Astrocyte (in vitro differentiated cells and primary cell): ENCODE measurements around the gene ZNF862. TPM values are rescaled to one million over a fixed set of nuclear protein-coding genes. Genes with fewer than 3 reads are reported as not detected.

Experiments used
- DNase-seq: peaks from one replicate; pipeline ENCODE4 v3.0.0-alpha.2; 2010; ENCODE audit warnings: low read depth
- FAIRE-seq: peaks from 2 replicates; lab custom pipeline; 2011; peaks lifted over from hg19 to GRCh38; lab: Jason Lieb, UNC
- H2AFZ ChIP-seq: 2 replicates; pipeline ENCODE4 v1.6.0; 2012; ENCODE audit warnings: low read depth, low read length, inconsistent platforms
- H3K27ac ChIP-seq: 2 replicates; pipeline ENCODE4 v1.5.1; 2011; ENCODE audit warnings: low read depth, low read length, inconsistent platforms
- H3K27me3 ChIP-seq: 2 replicates; pipeline ENCODE4 v1.6.0; 2011; ENCODE audit warnings: low read length, inconsistent platforms; ENCODE audit not compliant: insufficient read depth
- H3K36me3 ChIP-seq: 2 replicates; pipeline ENCODE4 v1.5.1; 2011; ENCODE audit warnings: low read length, inconsistent platforms; ENCODE audit not compliant: insufficient read depth
- H3K4me1 ChIP-seq: 2 replicates; pipeline ENCODE4 v1.5.1; 2011; ENCODE audit warnings: low read length, inconsistent platforms; ENCODE audit not compliant: insufficient read depth
- H3K4me2 ChIP-seq: 2 replicates; pipeline ENCODE4 v1.6.0; 2012; ENCODE audit warnings: low read length, inconsistent platforms
- H3K4me3 ChIP-seq: 2 replicates; pipeline ENCODE4 v1.5.1; 2011; ENCODE audit warnings: low read depth, mild to moderate bottlenecking, low read length, inconsistent platforms; ENCODE audit not compliant: insufficient read depth
- H3K79me2 ChIP-seq: 2 replicates; pipeline ENCODE4 v1.6.0; 2012; ENCODE audit warnings: mild to moderate bottlenecking, low read length, inconsistent platforms; ENCODE audit not compliant: insufficient read depth
- H3K9ac ChIP-seq: 2 replicates; pipeline ENCODE4 v1.6.0; 2012; ENCODE audit warnings: mild to moderate bottlenecking, low read length, inconsistent platforms
- H3K9me3 ChIP-seq: 2 replicates; pipeline ENCODE4 v1.5.1; 2012; ENCODE audit warnings: low read depth, mild to moderate bottlenecking, low read length, inconsistent platforms; ENCODE audit not compliant: insufficient read depth
- H4K20me1 ChIP-seq: 2 replicates; pipeline ENCODE4 v1.6.0; 2012; ENCODE audit warnings: low read length, inconsistent platforms; ENCODE audit not compliant: insufficient read depth
- H3K27ac Mint-ChIP-seq: one replicate; pipeline ENCODE4 v1.8.0; 2021; ENCODE audit warnings: mild to moderate bottlenecking, mixed read lengths; ENCODE audit not compliant: unreplicated experiment
- H3K27me3 Mint-ChIP-seq: one replicate; pipeline ENCODE4 v1.8.0; 2021; ENCODE audit warnings: low read depth, mixed read lengths; ENCODE audit not compliant: unreplicated experiment
- H3K36me3 Mint-ChIP-seq: one replicate; pipeline ENCODE4 v1.8.0; 2021; ENCODE audit warnings: low read depth, mixed read lengths; ENCODE audit not compliant: unreplicated experiment
- H3K4me1 Mint-ChIP-seq: one replicate; pipeline ENCODE4 v1.8.0; 2021; ENCODE audit warnings: low read depth, mixed read lengths; ENCODE audit not compliant: unreplicated experiment
- H3K4me3 Mint-ChIP-seq: one replicate; pipeline ENCODE4 v1.8.0; 2021; ENCODE audit warnings: mild to moderate bottlenecking, moderate library complexity, mixed read lengths; ENCODE audit not compliant: unreplicated experiment
- H3K9me3 Mint-ChIP-seq: one replicate; pipeline ENCODE4 v1.8.0; 2021; ENCODE audit warnings: mild to moderate bottlenecking, mixed read lengths; ENCODE audit not compliant: unreplicated experiment
- CTCF ChIP-seq: IDR thresholded peaks from 2 replicates; pipeline ENCODE4 v1.5.1; 2011; ENCODE audit warnings: low read depth, mild to moderate bottlenecking, inconsistent platforms, low read length, moderate library complexity; ENCODE audit not compliant: insufficient read depth
- EZH2 ChIP-seq: IDR thresholded peaks from 2 replicates; pipeline ENCODE4 v1.6.1; 2012; ENCODE audit warnings: mild to moderate bottlenecking, low read length, inconsistent platforms; ENCODE audit not compliant: insufficient read depth
- total RNA-seq: library from RNA; stranded (reverse); gene quantifications from 2 replicates; pipeline ENCODE4 v1.2.1, GENCODE V29; 2021

ZNF862 gene
- total RNA-seq, 1 donor from 2014 or later = 13.2 TPM

- H3K27ac ChIP-seq = no peak overlapping the region
- peaks cover under 1% of the 10 kb centered on the region for H3K27me3 ChIP-seq
- no peak overlapping the region for H3K27ac Mint-ChIP-seq
- H3K4me3 Mint-ChIP-seq = peak overlapping the region; percentile 87
- H3K27me3 Mint-ChIP-seq = peaks cover 5% of the 10 kb centered on the region
- H3K4me2 ChIP-seq = no peak overlapping the region
- no peaks in the 10 kb centered on the region for H3K36me3 ChIP-seq
- no peak overlapping the region for H3K4me3 ChIP-seq
- TF ChIP-seq CTCF = no peak
- no peak for TF ChIP-seq EZH2
- no peak for FAIRE-seq
- H2AFZ ChIP-seq = no peak overlapping the region
- H3K9me3 ChIP-seq = no peaks in the 10 kb centered on the region
- peaks cover 1% of the 10 kb centered on the region for H3K4me1 Mint-ChIP-seq
- peaks cover 14% of the 10 kb centered on the region for H3K79me2 ChIP-seq
- H4K20me1 ChIP-seq = no peaks in the 10 kb centered on the region
- peaks cover 2% of the 10 kb centered on the region for H3K36me3 Mint-ChIP-seq
- DNase-seq = no peak
- H3K9me3 Mint-ChIP-seq = no peaks in the 10 kb centered on the region
- peaks cover 8% of the 10 kb centered on the region for H3K4me1 ChIP-seq
- no peak overlapping the region for H3K9ac ChIP-seq
Observed at GRCh38 chr7:149839933-149840332, 1.8 kb downstream of the ZNF862 start.

GRCh38 chr7:149843566-149843965, 5.4 kb downstream of the ZNF862 start:
- H3K4me2 ChIP-seq = no peak overlapping the region
- H3K27me3 ChIP-seq = no peaks in the 10 kb centered on the region
- no peaks in the 10 kb centered on the region for H3K36me3 ChIP-seq
- DNase-seq (no peak), FAIRE-seq (no peak)
- H2AFZ ChIP-seq = no peak overlapping the region
- no peak overlapping the region for H3K9ac ChIP-seq
- peaks cover 5% of the 10 kb centered on the region for H3K4me1 ChIP-seq
- Mint-ChIP-seq H3K27me3 (peaks cover 3% of the 10 kb centered on the region), H3K27ac (no peak overlapping the region), H3K4me3 (no peak overlapping the region), H3K4me1 (peaks cover 1% of the 10 kb centered on the region), H3K9me3 (no peaks in the 10 kb centered on the region), H3K36me3 (peaks cover 12% of the 10 kb centered on the region)
- H4K20me1 ChIP-seq = no peaks in the 10 kb centered on the region
- H3K4me3 ChIP-seq = no peak overlapping the region
- peaks cover 13% of the 10 kb centered on the region for H3K79me2 ChIP-seq
- TF ChIP-seq EZH2 (no peak), CTCF (no peak)
- no peaks in the 10 kb centered on the region for H3K9me3 ChIP-seq
- H3K27ac ChIP-seq = no peak overlapping the region

GRCh38 chr7:149844445-149844844, 6.3 kb downstream of the ZNF862 start:
- no peak overlapping the region for H3K27ac ChIP-seq
- H3K79me2 ChIP-seq = peaks cover 5% of the 10 kb centered on the region
- Mint-ChIP-seq H3K36me3 (peaks cover 14% of the 10 kb centered on the region), H3K9me3 (no peaks in the 10 kb centered on the region), H3K27me3 (peaks cover 3% of the 10 kb centered on the region), H3K4me3 (no peak overlapping the region), H3K4me1 (peaks cover 1% of the 10 kb centered on the region), H3K27ac (no peak overlapping the region)
- H3K4me2 ChIP-seq = no peak overlapping the region
- peaks cover 1% of the 10 kb centered on the region for H3K4me1 ChIP-seq
- H3K36me3 ChIP-seq = no peaks in the 10 kb centered on the region
- DNase-seq (no peak), FAIRE-seq (no peak)
- no peak overlapping the region for H3K4me3 ChIP-seq
- TF ChIP-seq EZH2 (no peak), CTCF (no peak)
- no peak overlapping the region for H3K9ac ChIP-seq
- H4K20me1 ChIP-seq = no peaks in the 10 kb centered on the region
- H2AFZ ChIP-seq = no peak overlapping the region
- no peaks in the 10 kb centered on the region for H3K27me3 ChIP-seq
- H3K9me3 ChIP-seq = no peaks in the 10 kb centered on the region
